Smooth muscle cell (in vitro differentiated cells): ENCODE measurements around the gene PRCC. TPM values are rescaled to one million over a fixed set of nuclear protein-coding genes. Genes with fewer than 3 reads are reported as not detected.

Source experiments
- DNase-seq: peaks from one replicate; lab custom pipeline; 2025; ENCODE audit not compliant: unreplicated experiment; lab: John Stamatoyannopoulos, UW
- H2AFZ ChIP-seq: fragments of 200-600 bp; sonication (generic); 2 replicates; pipeline ENCODE4 v1.6.0; 2016; ENCODE audit warnings: antibody characterized with exemption, low read depth, mild to moderate bottlenecking
- H3F3A ChIP-seq: fragments of 200-600 bp; sonication (generic); 2 replicates; pipeline ENCODE4 v1.6.0; 2017; ENCODE audit warnings: antibody characterized with exemption, low read depth
- H3K27ac ChIP-seq: fragments of 200-600 bp; sonication (generic); 2 replicates; pipeline ENCODE4 v1.5.1; 2016; ENCODE audit warnings: low read depth, mild to moderate bottlenecking
- H3K27me3 ChIP-seq: fragments of 200-600 bp; sonication (generic); 2 replicates; pipeline ENCODE4 v1.6.1; 2016; ENCODE audit warnings: low read depth, mild to moderate bottlenecking
- H3K36me3 ChIP-seq: fragments of 200-600 bp; sonication (generic); 2 replicates; pipeline ENCODE4 v1.5.1; 2016; ENCODE audit warnings: low read depth
- H3K4me1 ChIP-seq: fragments of 200-600 bp; sonication (generic); 2 replicates; pipeline ENCODE4 v1.5.1; 2016; ENCODE audit warnings: low read depth
- H3K4me2 ChIP-seq: fragments of 200-600 bp; sonication (generic); 2 replicates; pipeline ENCODE4 v1.6.0; 2016; ENCODE audit warnings: mild to moderate bottlenecking
- H3K4me3 ChIP-seq: fragments of 200-600 bp; sonication (generic); 2 replicates; pipeline ENCODE4 v1.5.1; 2016; ENCODE audit warnings: mild to moderate bottlenecking
- H3K79me2 ChIP-seq: fragments of 200-600 bp; sonication (generic); 2 replicates; pipeline ENCODE4 v1.6.0; 2016; ENCODE audit warnings: low read depth, mild to moderate bottlenecking
- H3K9ac ChIP-seq: fragments of 200-600 bp; sonication (generic); 2 replicates; pipeline ENCODE4 v1.6.0; 2016; ENCODE audit warnings: low read depth
- H3K9me3 ChIP-seq: fragments of 200-600 bp; sonication (generic); replicated peaks from 2 replicates; pipeline ENCODE4 v1.5.1; 2016; ENCODE audit warnings: low read depth
- H4K20me1 ChIP-seq: fragments of 200-600 bp; sonication (generic); 2 replicates; pipeline ENCODE4 v1.6.0; 2016; ENCODE audit warnings: low read depth
- WGBS: methylation state at CpG from one replicate; pipeline ENCODE4 v1.1.7; 2016; ENCODE audit warnings: low lambda C conversion rate; 5-methylcytosine and 5-hydroxymethylcytosine counted together
- polyA plus RNA-seq: library from polyadenylated mRNA; unstranded; fragments of >200 nt; fragmentation: Nextera tagmentation; extraction: Ambion mirVana; gene quantifications from 2 replicates; pipeline ENCODE4 v1.2.1, GENCODE V29; 2016
- total RNA-seq: library from RNA; depleted of rRNA; stranded (reverse); fragments of >200 nt; gene quantifications from 2 replicates; pipeline ENCODE4 v1.2.3, GENCODE V29; 2014
- TF ChIP-seq, protein P1 (sequence below): fragments of 200-600 bp; sonication (generic); IDR thresholded peaks from 2 replicates; pipeline ENCODE4 v1.5.1; 2017; ENCODE audit warnings: borderline replicate concordance, mild to moderate bottlenecking, antibody characterized with exemption; ENCODE audit not compliant: insufficient read depth, poor library complexity, severe bottlenecking

The PRCC gene
- total and polyA plus RNA-seq, 2 experiments from 2014 or later, result 37.7 to 68.7 TPM

DNA sequence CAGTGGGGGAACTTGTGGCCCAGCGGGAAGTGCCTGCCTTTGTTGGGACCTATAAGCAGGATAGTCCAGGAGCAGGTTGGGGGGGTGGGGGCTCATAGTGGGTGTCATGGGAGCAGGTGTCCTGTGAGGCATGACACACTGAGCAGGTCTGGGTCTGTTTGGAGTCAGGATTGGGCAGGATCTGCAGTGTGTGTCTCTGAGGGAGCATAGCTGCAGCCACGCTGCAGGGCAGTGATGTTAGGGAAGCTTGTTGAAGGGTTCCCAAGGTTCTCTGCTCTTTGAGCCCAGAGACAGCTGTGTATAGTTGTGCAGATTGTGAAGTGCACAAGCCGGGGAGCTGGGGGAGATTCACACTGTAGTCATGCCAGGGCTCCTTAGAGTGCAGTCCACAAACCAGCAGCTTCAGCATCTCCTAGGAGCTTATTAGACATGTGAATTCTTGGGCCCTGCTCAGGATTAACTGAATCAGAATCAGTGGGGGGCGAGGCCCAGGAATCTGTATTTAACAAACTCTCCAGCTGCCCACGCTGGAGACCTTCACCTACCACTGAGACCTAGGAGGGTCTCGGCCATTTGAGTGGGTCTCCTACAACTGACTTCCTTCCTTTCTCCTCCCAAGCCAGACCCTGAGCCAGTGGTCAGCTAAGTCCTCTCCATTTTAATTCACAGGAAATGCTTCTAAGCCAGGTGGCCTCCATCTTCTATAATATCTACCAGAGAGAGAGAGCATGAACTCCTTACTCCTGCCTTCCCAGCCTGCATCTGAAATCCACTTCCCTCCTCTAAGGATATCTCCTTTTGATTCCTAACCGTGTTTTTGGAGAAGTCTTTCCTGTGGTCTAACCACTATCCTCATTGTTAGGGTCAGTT is 80.5 kb downstream of the PRCC start:
- H2AFZ ChIP-seq, result no peak overlapping the region
- H3K4me2 ChIP-seq, result peak overlapping the region; percentile 78
- no peaks in the 10 kb centered on the region for H3K36me3 ChIP-seq
- no peaks in the 10 kb centered on the region for H3F3A ChIP-seq
- TF ChIP-seq, protein P1, sequence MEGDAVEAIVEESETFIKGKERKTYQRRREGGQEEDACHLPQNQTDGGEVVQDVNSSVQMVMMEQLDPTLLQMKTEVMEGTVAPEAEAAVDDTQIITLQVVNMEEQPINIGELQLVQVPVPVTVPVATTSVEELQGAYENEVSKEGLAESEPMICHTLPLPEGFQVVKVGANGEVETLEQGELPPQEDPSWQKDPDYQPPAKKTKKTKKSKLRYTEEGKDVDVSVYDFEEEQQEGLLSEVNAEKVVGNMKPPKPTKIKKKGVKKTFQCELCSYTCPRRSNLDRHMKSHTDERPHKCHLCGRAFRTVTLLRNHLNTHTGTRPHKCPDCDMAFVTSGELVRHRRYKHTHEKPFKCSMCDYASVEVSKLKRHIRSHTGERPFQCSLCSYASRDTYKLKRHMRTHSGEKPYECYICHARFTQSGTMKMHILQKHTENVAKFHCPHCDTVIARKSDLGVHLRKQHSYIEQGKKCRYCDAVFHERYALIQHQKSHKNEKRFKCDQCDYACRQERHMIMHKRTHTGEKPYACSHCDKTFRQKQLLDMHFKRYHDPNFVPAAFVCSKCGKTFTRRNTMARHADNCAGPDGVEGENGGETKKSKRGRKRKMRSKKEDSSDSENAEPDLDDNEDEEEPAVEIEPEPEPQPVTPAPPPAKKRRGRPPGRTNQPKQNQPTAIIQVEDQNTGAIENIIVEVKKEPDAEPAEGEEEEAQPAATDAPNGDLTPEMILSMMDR, result no peak
- peaks cover 15% of the 10 kb centered on the region for H3K4me1 ChIP-seq
- H3K27ac ChIP-seq, result no peak overlapping the region
- no peak overlapping the region for H3K9ac ChIP-seq
- no peaks in the 10 kb centered on the region for H3K79me2 ChIP-seq
- no peak overlapping the region for H3K4me3 ChIP-seq
- H3K27me3 ChIP-seq, result peaks cover 67% of the 10 kb centered on the region
- H4K20me1 ChIP-seq, result no peaks in the 10 kb centered on the region
- WGBS, result 68% methylated on average over 7 of the region's 7 CpGs
- H3K9me3 ChIP-seq, result no peaks in the 10 kb centered on the region
- no peak for DNase-seq

DNA sequence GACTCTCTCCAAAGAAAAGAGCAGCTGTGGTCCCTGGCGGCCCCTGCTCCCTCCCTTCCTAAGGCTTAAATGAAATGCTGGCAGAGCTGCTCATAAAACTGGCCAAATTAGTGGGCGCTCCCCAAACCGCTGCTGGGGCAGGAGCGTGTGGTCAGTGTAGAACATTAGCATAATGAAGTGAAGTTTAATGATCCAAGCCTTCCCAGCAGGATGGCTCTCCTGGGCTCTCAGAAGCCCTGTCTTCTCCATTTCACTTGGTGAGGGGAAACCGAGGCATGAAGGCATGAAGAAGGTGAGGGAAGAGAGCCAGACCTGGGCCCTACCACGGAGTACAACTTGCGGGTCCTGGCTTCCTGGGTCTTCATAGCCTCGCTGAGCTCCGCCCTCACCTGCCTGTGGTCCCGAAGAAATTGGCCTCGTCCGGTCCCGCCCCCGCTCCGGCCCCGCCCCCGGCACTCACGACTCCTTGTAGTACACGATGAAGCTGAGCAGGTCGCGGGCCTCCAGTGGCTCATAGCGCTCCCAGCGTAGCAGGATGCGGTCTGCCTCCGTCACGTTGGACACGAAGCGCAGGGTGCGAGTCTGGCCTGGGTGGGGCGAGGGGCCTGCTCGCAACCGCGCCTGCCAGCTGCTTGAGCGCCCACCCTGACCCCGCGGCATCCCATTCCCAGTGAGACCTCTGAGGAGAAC is 81.3 kb downstream of the PRCC start:
- Histone ChIP-seq H3K27ac (no peak overlapping the region), H3K9me3 (no peaks in the 10 kb centered on the region), H2AFZ (no peak overlapping the region), H3K4me2 (peak overlapping the region; percentile 78), H3K9ac (no peak overlapping the region), H3K27me3 (peaks cover 59% of the 10 kb centered on the region), H3F3A (no peaks in the 10 kb centered on the region), H3K79me2 (no peaks in the 10 kb centered on the region), H3K4me3 (no peak overlapping the region), H3K36me3 (no peaks in the 10 kb centered on the region), H4K20me1 (no peaks in the 10 kb centered on the region), H3K4me1 (peaks cover 15% of the 10 kb centered on the region)
- WGBS, result 9% methylated on average over 33 of the region's 36 CpGs
- no peak for DNase-seq
- TF ChIP-seq, protein P1, result no peak

DNA sequence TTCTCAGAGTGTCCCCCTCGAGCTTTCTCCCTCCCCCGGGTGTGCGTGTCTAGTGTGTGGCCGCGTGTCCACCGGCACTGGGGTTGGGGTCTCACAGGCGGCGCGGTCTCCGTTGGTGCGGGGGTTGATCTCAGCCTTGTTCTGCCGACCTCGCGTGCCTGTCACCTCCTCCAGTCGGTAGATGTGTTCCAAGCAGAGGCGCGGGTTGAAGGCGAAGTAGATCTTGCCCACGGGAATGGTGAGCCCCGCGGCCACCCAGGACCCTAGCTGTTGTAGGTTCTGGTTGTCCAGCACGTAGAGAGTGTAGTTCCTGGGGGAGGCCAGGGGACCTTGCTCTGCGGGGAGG is 81.8 kb downstream of the PRCC start:
- Histone ChIP-seq H3K27me3 (peaks cover 54% of the 10 kb centered on the region), H3K4me2 (peak overlapping the region; percentile 78)

More for the DNA sequence above, 81.8 kb downstream of the PRCC start:
- H3K79me2 ChIP-seq, result no peaks in the 10 kb centered on the region
- no peak overlapping the region for H2AFZ ChIP-seq
- H3K9me3 ChIP-seq, result no peaks in the 10 kb centered on the region
- TF ChIP-seq, protein P1, result no peak
- WGBS, result 28% methylated on average over 23 of the region's 23 CpGs
- H4K20me1 ChIP-seq, result no peaks in the 10 kb centered on the region
- H3K4me1 ChIP-seq, result peaks cover 15% of the 10 kb centered on the region
- no peak for DNase-seq
- H3K9ac ChIP-seq, result no peak overlapping the region
- no peaks in the 10 kb centered on the region for H3K36me3 ChIP-seq
- H3K27ac ChIP-seq, result no peak overlapping the region
- no peak overlapping the region for H3K4me3 ChIP-seq
- no peaks in the 10 kb centered on the region for H3F3A ChIP-seq

Other genes starting within 250 kb of the PRCC start
- gene IQGAP3, start 195.0 kb upstream of the PRCC start, total RNA-seq, result 2.6 and 11.9 TPM in 2 replicates
- gene IQGAP3, start 195.0 kb upstream of the PRCC start, polyA plus RNA-seq, result 2.9 and 3.6 TPM in 2 replicates
- not detected in 2 replicates for gene TTC24, start 187.8 kb upstream of the PRCC start, total RNA-seq
- gene TTC24, start 187.8 kb upstream of the PRCC start, polyA plus RNA-seq, result not detected in 2 replicates
- 50.5 and 53.7 TPM in 2 replicates for gene NAXE, start 175.8 kb upstream of the PRCC start, total RNA-seq
- 72.5 and 85.5 TPM in 2 replicates for gene NAXE, start 175.8 kb upstream of the PRCC start, polyA plus RNA-seq
- 7.5 and 11.9 TPM in 2 replicates for gene GPATCH4, start 166.1 kb upstream of the PRCC start, total RNA-seq
- 19.9 and 31.3 TPM in 2 replicates for gene GPATCH4, start 166.1 kb upstream of the PRCC start, polyA plus RNA-seq
- gene HAPLN2, start 148.1 kb upstream of the PRCC start, total RNA-seq, result not detected in 2 replicates
- gene HAPLN2, start 148.1 kb upstream of the PRCC start, polyA plus RNA-seq, result 1.00 TPM in 1 of 2 replicates, not detected in the other
- not detected in 2 replicates for gene BCAN, start 125.4 kb upstream of the PRCC start, total RNA-seq
- 0.79 TPM in 1 of 2 replicates, not detected in the other for gene BCAN, start 125.4 kb upstream of the PRCC start, polyA plus RNA-seq
- 27.1 and 28.5 TPM in 2 replicates for gene NES, start 90.1 kb upstream of the PRCC start, total RNA-seq
- gene NES, start 90.1 kb upstream of the PRCC start, polyA plus RNA-seq, result 11.3 and 23.3 TPM in 2 replicates
- 69.4 and 86.6 TPM in 2 replicates for gene CRABP2, start 62.0 kb upstream of the PRCC start, total RNA-seq
- gene CRABP2, start 62.0 kb upstream of the PRCC start, polyA plus RNA-seq, result 145 and 277 TPM in 2 replicates
- 5.4 and 11.0 TPM in 2 replicates for gene METTL25B, start 39.1 kb upstream of the PRCC start, total RNA-seq
- 17.5 and 21.7 TPM in 2 replicates for gene METTL25B, start 39.1 kb upstream of the PRCC start, polyA plus RNA-seq
- 13.8 and 20.3 TPM in 2 replicates for gene ISG20L2, start 38.8 kb upstream of the PRCC start, total RNA-seq
- gene ISG20L2, start 38.8 kb upstream of the PRCC start, polyA plus RNA-seq, result 17.4 and 19.2 TPM in 2 replicates
- gene MRPL24, start 26.4 kb upstream of the PRCC start, total RNA-seq, result 16.5 and 29.3 TPM in 2 replicates
- 68.6 and 79.6 TPM in 2 replicates for gene MRPL24, start 26.4 kb upstream of the PRCC start, polyA plus RNA-seq
- 88.4 and 97.2 TPM in 2 replicates for gene HDGF, start 15.9 kb upstream of the PRCC start, total RNA-seq
- gene HDGF, start 15.9 kb upstream of the PRCC start, polyA plus RNA-seq, result 109 and 134 TPM in 2 replicates
- gene SH2D2A, start 49.3 kb downstream of the PRCC start, total RNA-seq, result 10.2 and 14.4 TPM in 2 replicates
- 36.9 and 38.2 TPM in 2 replicates for gene SH2D2A, start 49.3 kb downstream of the PRCC start, polyA plus RNA-seq
- 0.09 and 0.36 TPM in 2 replicates for gene INSRR, start 91.6 kb downstream of the PRCC start, total RNA-seq
- 0.45 and 0.67 TPM in 2 replicates for gene INSRR, start 91.6 kb downstream of the PRCC start, polyA plus RNA-seq
- 0.85 and 1.2 TPM in 2 replicates for gene NTRK1, start 93.3 kb downstream of the PRCC start, total RNA-seq
- gene NTRK1, start 93.3 kb downstream of the PRCC start, polyA plus RNA-seq, result 3.6 and 5.3 TPM in 2 replicates
- 2.3 and 2.7 TPM in 2 replicates for gene PEAR1, start 126.2 kb downstream of the PRCC start, total RNA-seq
- gene PEAR1, start 126.2 kb downstream of the PRCC start, polyA plus RNA-seq, result 3.7 and 4.4 TPM in 2 replicates
- gene LRRC71, start 153.1 kb downstream of the PRCC start, total RNA-seq, result not detected in 2 replicates
- gene LRRC71, start 153.1 kb downstream of the PRCC start, polyA plus RNA-seq, result 0.33 TPM in 1 of 2 replicates, not detected in the other